NCI-H82 treated with DMSO at 0.1 percent for 48 hours (cell line): ENCODE data around the gene KLK11.
A peak's percentile ranks its signal among the peaks of the same experiment; 100 is the strongest.

ENCODE experiments used
- DNase-seq: peaks from one replicate; lab custom pipeline; 2025; ENCODE audit not compliant: unreplicated experiment; lab: John Stamatoyannopoulos, UW

The KLK11 gene

DNA sequence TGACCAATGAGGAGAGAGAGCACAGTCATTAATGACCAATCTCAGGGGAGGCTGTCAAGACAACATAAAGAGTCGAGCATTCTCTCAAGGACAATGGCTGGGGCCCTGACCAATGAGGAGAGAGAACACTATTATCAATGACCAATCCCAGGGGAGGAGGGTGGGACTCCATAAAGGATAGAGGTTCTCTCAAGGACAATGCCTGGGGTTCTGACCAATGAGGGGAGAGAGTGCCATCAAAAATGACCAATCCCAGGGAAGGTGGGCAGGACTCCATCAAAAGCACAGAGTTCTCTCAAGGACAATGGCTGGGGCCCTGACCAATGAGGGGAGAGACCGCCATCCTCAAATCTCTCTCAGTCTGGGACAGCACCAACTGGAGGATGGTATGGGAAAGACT is 3.3 kb upstream of the KLK11 start:
- no peak for DNase-seq

DNA sequence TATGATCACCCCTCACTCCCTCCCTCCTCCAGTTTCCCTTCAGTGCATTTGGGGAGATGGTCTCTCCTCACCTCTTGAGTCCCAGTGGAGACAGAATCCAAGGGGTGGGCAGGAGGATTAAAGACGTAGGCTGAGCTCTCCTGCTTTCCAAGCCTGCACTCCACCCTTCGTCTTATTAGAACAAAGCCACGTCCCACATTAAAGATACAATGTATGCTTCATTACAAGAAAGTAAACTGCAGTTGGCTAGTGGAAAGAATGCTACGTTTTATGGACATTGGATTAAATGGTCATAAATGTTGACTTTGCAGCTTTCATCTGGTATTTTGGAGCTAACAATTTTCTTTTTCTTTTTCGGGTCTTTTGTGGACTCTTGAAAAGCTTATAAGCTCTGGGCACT is 1.5 kb upstream of the KLK11 start:
- DNase-seq = no peak

DNA sequence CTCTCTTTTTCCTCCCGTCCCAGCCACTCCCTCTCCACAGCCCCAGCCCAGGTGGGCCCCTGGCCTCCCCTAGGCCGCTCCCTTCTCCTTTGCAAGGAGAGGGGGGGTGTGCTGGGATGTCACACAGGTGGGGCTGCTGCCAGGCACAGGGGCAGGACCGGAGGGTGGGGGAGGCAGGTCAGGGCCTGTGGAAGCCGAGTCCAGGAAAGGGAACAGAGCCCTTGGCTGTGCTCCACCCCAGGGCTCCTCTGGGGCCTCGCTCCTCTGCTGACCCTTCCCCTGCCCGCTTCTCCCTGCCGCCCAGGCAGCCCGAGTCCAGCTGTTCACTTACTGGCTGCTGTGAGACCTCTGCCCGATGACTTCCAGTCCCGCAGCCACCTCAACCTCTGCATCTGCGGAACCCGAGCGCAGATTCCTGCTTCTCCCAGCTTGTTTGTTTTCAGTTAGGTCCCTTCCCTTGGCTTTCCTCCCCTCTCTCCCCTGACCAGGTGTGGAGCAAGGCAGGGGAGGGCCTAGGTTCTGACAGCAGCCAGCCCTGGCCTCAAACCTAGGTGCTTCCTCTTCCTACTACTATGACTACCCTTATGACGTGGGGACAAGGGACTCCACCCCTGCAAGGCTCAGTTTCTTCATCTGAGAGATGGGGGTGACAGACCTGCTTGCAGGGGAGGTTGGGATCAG is 850 bp upstream of the KLK11 start:
- no peak for DNase-seq

DNA sequence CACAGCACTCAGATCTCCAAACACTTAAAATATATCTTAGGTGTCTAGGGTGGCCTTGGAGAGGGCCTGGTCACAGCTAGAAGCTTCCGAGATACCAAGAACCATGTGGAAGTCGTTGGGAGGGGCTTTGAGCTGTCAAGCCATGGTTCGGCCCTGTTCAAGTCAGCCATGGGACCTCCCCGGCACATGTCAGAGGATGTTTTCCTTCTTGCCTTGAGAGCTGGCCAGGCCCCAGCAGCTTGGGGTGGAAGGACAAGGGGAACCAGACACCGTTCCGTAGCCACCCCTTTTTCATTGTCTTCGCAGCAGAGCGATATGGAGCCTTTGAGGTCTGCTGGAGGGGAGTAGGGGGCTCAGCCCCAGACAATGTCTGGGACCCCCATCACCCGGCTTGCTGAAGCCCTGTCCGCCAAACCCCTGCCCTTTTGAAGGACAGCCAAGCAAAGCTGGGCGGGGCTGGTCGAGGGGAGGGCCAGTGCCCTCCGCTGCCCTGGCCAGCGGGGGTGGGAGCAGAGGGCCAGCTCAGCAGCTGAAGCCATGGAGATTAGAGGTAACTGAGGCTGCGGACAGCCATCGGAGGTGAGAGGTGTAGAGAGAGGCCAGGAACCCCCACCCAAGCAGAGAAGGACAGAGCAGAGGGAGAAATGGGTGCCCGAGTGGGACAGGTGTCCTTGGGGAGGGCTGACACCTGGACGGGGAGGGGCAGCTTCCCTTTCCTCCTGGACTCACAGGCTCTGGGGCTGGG is 435 bp downstream of the KLK11 start:
- DNase-seq = no peak

DNA sequence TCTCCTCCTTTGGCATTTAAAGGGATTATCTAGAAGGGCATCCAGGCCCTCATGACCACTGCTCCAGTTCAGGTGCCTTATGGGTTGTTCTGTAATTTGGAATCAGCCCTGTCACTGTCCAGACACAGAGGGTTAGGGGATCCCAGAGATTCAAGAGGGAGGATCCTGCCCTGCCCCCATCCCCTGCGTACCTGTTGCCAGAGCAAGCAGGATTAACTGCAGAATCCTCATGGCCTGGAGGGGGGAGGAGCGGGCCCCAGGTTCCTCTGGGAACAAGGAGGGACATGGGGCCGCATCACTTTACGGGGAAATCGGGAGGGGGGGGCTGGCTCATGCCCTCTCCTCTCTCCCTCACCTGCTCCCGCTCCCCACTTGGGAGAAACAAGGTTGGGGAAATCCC is 1.0 kb downstream of the KLK11 start:
- DNase-seq = no peak

DNA sequence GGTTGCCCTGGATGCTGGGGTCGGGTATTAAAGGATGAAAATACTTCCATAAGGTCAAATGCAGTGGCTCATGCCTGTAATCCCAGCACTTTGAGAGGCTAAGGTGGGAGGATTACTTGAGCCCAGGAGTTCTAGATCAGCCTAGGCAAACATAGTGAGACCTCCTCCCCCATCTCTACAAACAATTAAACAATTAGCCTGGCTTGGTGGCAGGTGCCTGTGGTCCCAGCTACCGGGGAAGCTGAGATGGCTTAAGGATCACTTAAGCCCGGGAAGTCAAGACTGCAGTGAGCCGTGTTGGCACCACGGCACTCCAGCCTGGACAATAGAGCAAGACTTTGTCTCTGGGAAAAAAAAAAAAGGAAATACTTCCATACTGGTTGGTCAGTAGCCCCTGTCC is 1.5 kb downstream of the KLK11 start:
- no peak for DNase-seq

DNA sequence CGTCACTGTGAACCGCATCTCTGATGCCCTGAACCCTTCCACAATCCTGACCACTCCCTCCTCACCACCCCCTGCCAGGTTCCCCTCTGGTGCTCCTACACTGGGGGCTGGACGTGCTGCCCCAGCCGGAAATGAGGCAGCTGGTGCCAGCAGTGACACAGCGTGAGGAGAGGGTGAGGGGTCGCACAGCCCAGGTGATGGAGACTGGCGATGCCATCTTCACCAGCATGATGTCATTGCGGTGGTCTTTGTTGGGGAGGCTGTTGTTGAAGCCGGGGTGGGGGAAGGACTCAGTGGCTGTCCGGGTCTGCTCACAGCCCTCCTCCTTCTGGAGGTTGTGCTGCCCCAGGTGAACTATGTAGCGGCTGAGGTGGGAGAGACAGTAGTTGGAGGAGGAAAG is 2.5 kb downstream of the KLK11 start:
- no peak for DNase-seq

DNA sequence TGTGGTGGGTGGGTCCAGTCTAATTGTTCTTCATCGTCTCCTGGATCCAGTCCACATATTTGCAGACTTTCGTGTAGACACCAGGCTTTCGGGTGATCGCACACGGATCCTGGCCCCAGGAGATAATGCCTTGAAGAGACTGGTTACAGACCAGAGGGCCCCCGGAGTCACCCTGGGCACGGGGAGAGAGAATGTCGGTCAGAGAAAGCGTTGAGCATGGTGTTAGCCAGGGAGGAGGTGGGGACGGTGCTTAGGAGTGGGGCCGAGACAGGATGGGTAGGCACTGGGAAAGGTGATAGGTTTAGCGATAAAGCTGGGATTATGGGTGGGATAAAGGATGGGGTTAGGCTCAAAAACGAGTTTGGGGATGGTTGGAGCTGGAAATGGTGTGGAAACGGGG is 3.9 kb downstream of the KLK11 start:
- no peak for DNase-seq

DNA sequence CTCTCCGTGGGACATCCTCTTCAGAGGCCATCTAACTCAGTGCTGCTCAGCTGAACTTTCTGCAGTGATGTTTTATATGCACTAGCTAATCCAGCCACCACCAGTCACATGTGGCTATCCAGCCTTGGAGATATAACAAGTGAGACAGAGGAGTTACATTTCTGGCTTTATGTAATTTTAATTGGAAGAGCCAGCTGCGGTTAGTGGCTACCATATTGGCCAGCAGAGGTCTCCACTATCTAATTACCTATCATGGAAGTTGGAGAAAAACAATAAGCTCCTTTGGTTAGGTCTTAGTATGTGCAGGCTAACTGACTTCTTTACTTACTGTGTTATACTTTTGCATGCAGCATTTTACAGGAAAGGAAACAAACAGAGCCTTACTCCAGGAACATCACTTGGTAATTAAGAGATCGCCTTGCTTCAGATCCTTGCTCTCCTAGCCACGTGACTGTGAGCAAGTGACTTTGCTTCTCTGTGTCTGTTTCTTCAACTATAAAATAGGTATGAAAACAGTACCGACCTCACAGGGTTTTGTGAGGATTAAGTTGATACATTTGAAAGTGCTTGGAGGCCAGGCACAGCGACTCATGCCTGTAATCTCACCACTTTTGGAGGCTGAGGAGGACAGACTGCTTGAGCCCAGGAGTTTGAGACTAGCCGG is 5.3 kb downstream of the KLK11 start:
- DNase-seq = no peak

DNA sequence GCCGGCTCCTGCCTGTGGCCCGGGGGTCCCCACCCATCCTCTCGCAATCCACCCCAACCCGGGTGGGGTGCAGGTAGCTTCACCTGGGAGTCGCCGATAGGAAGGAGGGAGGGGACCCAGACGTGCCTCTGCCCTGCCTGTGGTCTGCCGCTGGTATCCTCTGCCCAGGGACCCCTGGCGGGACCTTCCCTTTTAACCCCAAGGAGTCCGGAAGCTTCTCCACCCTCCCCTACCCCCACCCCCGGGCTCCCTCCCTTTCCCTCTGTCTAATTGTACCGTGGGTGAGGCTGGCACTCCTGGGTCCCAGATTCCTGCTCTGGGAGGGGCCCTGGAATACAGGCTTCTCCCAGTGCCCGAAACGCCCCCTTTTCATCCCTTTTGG is 6.9 kb downstream of the KLK11 start, which contains the start of gene KLK10:
Gene KLK10 (minus strand): TSS at position 166 of the 382 bp plus-strand sequence. CDS start 579 bp downstream, outside the sequence.
- DNase-seq = no peak

DNA sequence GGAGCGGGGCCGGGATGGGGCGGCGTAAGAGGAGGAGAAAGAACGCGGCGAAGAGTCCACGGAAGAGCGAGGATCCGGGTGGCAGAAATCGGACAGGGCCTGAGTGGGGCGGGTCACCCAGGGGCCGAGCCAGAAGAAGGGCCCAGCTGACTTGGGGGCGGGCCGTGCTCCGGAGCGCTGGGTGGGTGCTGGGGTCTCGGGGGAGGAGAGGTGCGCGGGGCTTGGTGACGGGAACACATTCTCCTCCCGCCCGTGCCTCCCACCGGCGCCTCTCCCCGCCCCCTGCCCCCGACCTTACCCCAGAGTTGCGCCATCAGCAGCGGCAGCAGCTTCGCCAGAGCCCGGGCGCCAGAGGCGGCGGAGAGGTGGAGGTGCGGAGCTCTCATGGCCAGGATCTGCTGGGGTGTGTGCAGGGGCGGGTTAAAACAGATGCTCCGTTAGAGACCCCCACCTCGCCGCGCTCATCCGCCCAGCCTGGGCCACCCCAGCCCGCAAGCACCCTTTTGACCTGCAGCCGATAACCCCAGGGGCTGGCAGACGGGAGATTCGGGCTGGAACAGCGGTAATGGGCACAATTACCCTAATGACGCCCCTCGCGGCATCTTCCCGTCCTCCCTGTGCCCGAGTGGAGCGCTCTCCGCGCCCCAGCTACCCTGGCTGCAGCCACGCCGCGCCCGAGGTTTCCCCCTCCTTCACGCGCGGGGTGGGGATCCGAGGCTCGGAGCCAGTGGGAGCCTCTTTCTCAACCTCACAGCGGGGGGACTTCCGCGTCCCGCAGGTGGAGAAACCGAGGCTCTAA is 7.5 kb downstream of the KLK11 start:
- DNase-seq = no peak

DNA sequence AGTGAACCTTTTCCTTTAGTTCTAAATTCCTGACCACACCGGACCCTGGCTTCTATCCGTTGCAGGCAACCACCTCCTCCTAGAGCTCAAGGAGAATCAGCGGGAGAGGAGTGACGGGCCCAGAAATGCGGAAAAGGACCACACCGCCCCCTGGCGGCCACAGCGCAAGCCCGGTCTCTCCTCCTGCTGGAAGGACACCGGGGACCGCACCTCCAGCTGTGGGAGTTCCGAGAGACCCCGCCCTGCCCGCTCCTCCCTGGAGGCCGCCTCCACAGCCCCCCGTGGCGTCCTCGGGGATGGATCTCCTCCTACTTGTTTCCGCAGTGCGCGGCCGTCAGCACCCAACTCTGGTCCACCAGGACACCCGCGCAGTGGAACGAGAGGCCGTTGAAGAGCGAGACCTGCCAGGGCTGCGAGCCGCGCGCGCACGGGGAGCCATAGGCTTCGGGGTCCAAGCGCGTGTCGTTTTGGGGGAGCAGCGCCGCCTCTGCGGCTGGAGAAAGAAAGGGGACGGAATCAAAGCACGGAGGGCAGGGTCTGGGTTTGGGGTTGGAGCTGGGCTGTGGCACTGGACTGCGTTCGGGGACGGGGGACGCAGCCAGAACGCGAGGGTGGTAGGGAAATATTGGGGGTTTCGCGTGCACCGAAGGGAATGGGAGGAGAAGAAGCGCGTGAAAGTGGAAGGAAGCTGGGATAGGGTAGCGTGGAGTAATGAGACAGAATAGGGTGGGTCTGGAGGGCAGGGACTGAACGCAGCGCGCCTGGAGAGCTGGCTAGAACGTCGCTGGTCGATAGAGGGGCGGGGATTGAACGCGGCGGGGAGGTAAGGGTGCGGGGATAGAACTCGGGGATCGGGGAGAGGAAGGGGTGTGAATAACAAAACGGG is 9.4 kb downstream of the KLK11 start:
- peak; percentile 19 for DNase-seq

DNA sequence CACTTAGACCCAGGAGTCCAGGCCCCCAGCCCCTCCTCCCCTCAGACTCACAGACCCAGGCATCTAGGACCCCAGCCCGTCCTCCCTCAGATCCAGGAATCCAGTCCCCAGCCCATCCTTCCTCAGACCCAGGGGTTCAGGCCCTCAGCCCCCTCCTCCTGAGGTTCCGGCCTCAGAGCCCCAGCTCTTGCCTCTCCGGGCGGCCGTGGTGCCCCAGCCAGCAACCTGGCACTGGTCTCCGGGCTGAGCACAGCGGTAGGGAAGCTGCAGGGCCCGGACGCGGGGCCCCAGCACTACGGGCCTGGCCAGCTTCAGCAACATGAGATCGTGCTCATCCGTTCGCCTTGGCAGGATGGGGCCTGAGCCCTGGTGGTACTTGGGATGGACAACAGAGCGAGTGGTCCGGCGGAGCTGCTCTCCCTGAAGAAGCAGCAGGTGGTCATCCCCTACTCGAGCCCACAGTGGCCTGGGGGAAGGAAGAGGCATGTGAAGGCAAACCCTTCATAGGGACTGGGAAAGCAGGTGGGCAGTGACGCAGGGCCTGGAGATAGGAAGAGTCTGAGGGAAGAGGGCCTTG is 10.6 kb downstream of the KLK11 start:
- no peak for DNase-seq

DNA sequence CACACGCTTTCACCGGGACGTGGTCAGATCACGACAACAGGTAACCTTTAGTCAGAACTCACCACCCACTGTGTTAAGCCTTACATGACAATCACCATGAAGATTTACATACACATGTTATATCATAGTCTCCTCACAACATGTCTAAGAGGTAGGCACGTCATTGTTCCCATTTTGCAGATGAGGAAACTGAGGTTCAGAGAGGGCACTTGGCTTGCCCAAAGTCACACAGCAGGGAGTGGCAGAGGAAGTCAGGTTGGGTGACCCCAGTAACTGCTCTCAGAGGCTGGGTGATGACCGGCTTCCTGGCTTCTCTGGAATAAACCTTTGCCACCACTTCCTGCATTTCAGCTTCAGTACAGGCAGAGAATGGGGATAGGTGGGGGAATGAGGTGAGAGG is 12.2 kb downstream of the KLK11 start:
- DNase-seq = no peak

DNA sequence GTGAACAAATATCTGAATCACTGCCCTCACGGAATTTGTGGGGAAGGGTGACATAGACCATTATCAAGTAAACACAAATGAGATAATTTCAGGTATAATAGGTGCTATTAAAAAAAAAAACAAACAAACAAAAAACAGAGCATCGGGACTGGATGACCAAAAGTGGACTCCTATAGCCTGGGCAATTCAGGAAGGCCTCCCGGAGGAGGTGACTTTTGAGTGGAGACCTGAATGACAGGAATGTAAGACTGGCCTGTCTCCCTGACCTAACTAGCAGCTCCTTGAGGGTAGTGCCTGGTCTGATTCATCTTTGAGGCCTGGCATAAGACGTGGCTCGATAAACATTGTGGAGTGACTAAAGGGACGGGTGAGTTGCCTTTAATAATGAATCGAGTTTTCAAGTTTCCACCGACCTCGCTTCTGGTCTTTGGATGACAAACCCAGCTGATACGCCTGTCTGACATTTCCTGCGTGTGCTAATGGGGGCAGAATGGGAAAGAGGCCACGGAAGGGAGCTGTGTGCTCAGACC is 13.7 kb downstream of the KLK11 start:
- no peak for DNase-seq

DNA sequence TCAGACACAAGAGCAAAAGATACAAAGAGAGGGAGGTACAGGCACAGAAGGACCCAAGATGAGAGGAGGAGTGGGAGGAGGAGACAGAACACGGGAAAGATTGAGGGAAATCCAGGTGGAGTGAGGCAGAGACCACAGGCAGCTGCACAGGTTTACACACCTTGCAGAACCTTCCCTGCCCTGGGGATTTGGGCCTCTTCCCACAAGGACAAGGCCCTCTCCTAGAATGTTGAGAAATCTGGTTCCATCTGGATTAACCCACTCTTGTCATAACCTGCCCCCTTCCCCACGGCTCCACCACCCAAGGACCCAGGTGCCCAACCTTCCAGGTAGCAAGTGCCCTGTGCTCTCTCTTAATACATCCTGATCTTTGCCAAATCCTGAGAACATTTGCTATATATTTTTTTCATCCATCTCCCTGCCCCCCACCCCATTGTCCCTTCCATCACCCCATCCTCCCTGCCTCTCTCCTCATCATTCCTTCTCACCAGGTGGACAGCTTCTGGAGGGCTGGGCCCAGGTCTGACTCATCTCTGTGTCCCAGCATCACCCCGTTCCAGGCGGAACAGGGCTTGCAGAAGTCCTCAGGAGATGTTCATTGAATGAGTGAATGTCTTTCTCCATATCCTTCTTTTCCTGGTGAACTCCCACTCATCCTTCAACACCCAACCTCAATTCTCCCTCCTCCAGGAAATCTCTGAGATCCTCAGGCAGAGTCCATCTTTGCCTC is 16.2 kb downstream of the KLK11 start:
- no peak for DNase-seq

DNA sequence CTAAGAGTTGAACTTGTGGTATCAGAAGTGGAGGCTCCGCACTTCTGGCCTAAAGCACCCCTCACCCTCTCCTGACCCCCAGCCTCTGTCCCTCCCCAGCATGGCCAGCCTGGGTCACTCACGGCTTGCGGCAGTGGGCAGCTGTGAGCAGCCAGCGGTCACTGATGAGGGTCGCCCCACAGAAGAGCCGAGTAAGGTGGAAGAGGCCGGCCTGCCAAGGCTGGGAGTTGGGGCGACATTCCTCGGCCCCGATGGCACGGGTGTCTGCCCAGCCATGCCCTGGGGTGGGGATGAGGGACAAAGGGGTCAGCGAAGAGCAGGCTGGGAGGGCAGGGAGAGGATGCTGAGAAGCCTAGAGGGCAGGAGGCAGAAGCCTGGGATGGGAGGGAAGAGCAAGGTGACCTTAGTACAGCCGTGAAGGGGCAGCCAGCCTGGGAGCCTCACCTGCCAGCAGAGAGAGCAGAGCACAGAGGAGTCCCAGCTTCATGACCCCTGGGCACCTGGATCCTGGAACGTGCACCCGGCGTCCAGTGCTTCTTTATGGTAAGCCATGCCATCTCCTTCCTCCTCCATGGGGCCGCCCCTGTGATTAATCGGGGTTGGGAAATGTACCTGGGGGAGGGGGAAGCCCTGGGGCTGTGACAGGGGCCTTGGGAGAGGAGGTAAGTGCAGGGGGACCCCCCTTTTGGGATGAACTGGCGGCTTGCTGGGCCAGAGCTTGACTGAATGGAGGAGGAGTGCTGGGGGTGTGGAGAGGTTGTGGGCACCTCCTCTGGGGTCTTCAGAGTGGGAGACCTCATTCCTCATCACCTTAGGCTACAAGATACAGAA is 17.1 kb downstream of the KLK11 start:
- no peak for DNase-seq

DNA sequence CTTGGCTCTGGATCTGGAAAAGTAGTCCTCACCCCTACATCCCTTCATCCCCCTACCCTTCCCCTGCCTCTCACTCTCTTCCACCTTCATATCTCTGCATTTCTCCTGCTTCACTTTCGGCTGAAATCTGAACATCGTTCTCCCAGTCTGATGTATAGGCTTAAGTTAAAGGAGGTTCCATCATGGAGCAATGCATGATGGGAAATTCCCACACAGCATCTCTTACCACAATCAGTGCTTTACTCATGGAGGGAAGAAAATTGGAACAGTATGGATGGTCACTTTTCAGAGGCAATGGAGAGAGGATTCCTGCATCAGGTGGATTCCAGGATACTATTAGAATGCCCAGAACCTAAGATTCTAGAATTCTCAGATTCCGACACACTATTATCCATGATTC is 18.9 kb downstream of the KLK11 start:
- no peak for DNase-seq
